LHCN-M2 (cell line): ENCODE data around the gene SHROOM2. TPM values are rescaled to one million over a fixed set of nuclear protein-coding genes. Genes with fewer than 3 reads are reported as not detected.
A peak's percentile ranks its signal among the peaks of the same experiment; 100 is the strongest.

Experiments used
- DNase-seq: peaks from one replicate; pipeline ENCODE4 v3.0.0-alpha.2; 2012; ENCODE audit warnings: low read depth
- total RNA-seq: library from RNA; depleted of rRNA; stranded (reverse); fragments of >200 nt; gene quantifications from 2 replicates; pipeline ENCODE4 v1.2.3, GENCODE V29; 2014

The SHROOM2 gene
- total RNA-seq, 1 experiment from 2014 or later: 5.1 TPM

DNA sequence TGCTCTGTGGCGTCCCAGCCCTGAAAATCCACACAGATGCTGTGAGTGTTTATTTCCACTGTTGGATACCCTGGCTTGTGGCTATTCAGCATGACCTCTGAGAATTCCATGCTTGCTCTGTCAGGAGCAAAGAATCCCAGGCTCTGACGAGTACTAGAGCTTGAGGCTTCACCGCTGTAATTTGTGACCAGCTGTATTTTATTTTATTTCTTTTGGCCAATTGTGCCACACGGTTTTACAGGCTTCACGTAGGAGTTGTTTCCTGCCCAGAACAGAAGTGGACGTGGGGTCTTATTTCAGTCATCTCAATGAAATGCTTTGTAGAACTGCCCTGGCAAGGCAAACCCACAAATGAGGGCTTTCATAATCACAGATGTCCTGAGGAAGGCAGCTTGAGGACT is 111.5 kb downstream of the SHROOM2 start:
- peak; percentile 84 for DNase-seq

DNA sequence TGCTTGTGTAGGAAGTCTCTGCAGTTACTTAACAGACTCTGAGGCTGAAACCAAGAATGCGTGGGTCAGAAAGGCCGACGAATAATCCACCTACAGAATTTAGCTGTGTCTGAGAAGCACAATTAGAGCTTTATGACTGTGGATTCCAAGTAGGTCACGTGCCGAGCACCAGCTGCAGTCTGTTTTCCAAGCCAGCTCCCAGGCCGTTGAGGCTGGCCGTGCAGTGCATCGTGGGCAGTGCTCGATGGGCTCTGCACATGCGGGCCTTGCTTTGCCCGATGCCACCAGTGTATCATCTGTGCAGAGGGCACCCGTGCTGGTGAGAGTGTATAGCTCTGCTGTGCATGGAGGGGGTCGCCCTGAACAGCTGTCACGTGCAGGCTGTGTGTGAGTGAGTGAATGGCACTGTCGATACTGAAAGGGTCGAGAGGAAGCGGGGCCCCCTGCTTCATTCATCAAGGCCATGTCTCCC is 113.4 kb downstream of the SHROOM2 start:
- peak; percentile 42 for DNase-seq

DNA sequence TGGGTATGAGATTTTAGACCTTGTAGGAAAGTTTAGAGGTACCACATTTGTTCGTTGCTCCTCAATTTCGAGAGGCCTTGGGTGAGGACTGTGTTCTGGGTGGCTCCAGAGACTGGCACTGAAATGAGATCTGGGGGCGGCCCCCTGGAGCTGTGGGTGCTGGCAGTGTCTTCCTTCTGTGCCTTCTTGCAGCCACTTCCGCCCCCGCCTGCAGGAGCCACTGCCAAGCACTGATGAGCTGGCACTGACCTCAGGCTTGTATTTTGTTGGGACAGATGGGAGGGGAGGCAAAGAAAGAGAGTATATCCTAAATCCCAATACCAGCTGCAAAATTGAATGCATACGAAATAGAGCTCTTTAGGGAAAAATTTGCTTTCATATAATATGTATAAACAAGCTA is 116.4 kb downstream of the SHROOM2 start:
- peak; percentile 71 for DNase-seq

DNA sequence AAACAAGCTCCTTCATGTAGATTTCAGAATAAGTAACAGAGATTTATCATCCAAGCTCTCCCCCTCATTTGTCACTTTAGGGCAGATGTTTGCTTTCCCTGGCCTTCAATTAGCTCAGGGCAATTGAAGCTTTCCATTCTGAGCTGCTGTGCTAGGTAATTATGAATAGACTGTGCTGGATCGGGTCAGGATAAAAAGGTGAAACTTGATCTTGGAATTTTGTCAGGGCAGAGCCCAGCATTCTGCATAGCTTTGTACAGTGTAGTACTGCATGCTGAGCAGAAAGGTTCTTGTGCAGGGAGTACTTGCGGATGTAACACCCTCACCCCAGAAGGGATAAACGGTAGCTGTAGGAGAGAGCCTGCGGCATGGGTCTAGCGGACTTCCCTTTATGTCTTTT is 116.9 kb downstream of the SHROOM2 start:
- peak; percentile 9 for DNase-seq

DNA sequence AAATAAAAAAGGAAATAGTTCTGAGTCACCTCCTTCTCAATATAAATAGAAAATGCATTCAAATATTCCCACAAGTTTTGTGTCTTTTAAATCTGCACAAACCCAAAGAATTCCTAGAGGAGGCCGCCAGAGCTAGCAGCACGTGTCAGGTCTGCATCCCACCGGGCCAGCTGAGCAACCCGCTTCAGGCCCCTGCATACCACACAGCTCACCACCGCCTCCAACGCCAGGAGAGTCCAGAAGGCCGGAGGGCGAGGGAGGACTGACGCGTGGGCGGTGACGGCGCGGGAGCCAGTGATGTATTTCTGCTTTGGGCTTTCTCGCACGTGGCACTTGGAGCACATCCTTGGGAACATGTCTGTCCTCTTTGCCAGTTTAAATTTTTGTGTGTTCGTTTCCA is 119.1 kb downstream of the SHROOM2 start:
- no peak for DNase-seq

DNA sequence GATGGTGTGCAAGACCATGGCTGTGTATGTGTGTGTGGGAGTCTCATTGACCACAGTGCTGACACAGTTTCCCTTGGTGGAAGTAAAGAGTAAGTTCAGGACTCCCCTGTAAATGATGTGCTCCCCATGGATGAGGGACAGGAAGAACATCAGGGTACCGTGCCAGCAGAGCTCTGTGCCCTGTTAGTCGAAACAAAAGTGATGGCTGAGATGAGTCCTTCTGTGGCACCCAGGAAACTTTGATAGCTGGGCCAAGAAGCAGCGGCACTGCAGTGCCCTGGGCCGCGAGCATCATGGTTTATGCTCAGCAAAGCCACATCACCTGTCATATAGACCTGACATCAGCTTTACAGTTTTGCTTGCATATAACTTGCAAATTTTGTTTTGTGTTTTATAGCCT is 119.5 kb downstream of the SHROOM2 start:
- no peak for DNase-seq

DNA sequence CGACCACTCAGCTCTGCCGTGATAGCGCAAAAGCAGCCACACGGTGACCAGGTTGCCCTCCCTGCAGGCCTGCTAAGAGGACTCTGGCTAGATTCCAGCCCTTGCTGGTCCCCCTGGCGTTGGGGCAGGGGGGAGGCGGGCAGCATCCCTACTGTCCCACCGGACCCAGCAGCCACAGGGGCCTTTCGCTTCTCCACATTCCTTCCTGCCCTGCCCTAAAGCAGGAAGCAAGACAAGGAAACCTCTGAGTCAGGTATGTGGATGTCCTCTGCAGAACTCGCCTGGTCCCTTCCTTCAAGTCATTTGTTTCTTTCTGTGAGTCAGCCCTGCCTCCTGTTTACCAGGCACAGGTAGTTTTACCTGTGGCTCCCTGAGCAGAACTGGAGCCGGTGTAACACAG is 120.7 kb downstream of the SHROOM2 start:
- DNase-seq: no peak

DNA sequence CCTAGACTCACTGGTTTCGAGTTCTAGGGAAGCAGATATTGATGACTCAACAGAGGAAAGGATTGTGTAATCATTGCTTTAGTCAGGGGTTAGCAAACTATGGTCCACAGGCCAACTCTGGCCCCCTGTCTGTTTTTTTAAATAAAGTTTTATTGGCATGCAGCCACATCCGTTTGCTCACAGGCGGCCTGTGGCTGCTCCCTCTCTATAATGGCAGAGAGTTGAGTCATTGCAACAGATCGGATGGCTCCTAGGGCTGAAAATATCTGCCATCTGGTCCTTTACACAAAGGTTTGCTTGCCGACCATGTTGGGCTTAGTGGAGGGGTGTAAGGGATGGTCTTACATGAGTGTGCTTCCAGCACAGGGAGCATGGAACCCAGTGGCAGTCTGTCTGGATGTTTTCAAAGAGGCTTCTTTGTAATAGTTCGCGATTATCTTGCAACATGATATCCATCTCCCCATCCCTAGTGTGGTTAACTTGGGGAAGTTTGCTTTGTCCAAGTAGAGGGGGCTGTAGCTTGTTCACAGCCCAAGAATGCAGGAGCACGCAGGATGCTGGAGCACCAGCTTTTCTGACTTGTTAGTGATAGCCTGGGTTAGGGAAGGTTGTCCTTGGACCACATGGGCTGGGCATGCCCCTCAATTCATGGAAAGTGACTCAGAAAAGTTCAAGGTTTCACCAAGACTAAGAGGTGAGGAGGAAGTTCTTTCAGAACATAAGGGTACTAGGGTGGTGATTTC is 121.6 kb downstream of the SHROOM2 start:
- DNase-seq: peak; percentile 69

DNA sequence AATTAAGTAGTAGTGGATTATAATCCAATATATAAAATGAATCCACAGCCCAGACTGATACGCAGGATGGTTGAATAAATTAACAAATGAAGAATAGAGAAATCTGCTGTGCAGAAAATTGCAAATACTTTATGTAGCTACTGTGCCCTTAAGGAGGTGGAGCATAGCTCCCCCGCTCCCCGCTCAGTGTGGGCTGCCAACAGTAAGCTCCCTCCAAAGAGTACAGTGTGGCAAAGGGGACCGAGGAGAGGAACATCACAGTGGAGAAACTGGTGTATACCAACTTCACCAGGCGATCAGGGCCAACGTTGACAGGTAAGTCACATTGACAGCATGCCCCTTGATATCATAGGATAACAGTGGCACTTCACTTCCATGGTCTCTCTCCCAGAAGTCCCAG is 123.0 kb downstream of the SHROOM2 start:
- DNase-seq: no peak

DNA sequence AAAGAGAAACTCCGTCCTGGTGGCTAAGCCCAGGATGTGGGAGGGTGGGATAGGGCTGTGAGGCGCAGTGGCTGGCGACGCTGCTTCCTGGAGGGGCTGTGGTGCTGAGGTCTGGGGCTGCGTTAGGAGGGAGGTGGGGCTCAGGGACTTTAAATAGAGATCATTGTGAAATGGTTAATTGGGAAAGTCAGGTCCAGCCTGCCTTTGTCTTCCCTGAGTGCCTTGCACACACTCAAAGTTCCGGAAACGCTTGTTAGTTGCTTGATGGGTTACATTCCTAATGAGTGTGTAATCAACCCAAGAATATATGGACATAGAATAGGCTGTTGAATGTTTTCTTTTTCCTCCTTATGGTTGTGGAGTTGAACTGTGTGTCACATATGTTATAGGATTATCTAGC is 125.3 kb downstream of the SHROOM2 start:
- DNase-seq: no peak

DNA sequence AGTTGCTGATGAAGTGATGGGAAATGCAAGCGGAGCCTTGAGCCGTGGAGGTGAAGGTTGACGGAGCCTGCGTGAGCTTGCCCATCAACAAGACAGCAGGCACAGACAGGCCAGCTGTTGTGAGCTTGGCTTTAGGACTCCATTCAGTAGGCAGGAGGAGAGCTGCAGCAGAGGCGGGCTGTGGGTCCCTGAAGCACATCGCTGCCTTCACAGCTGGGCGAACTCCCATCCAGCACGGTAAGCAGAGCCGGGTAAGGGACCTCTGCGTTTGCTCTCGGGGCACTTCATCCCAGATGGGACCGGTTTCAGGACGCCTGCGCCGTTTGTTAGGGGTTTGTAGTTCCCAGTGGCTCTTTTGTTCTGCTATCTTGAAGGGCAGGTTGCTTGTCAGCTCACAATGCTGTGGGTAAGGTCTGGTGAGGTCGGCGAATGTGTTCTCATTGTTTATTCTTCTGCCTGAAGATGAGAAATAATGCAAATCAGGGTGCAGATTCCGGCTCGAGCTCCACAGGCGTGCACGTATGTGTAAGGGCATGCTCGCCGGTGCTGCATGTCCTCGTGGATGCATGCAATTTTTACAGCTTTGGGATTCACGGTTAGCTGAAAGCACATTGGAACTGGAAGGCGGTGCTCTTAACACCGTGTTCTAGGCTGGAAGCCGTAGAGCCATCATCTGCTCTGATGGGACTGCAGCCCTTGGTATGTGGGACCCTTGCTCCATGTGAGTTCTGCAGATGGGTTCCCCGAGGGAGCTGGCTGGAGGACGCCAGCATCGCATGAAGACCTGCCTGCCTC is 126.3 kb downstream of the SHROOM2 start:
- DNase-seq: no peak

DNA sequence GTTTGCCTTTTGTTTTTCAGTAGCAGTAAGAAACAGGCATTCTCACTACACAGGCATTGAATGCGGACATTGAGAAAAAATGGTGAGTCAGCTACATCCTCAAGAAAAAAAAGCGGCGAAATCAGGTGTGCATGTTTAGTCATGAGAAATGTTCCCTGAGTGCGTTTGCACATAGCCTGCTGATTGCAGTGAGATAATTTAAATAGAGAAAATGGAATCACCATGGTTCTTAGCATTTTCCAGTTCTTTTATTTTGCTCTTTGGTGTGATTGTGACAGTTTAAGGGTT is 126.9 kb downstream of the SHROOM2 start:
- DNase-seq: no peak

DNA sequence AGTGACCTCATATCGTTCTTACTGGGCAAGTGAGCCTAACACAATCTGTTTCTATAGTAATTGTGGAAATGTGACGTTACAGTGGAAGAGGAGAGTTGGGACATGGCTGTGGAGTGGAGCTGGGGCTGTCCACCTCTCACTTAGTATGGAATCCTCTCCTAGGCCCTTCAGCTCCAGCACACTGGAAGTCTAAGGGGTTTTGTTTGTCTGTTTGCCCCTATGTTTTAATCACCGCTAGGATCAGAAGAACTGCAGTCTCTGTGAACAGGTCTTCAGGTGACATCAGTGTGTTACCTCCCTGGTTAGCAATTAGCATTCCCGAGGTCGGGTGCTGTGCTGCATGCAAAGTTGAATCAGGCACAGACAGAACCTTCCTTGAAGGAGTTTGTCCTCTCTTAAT is 131.6 kb downstream of the SHROOM2 start:
- no peak for DNase-seq

DNA sequence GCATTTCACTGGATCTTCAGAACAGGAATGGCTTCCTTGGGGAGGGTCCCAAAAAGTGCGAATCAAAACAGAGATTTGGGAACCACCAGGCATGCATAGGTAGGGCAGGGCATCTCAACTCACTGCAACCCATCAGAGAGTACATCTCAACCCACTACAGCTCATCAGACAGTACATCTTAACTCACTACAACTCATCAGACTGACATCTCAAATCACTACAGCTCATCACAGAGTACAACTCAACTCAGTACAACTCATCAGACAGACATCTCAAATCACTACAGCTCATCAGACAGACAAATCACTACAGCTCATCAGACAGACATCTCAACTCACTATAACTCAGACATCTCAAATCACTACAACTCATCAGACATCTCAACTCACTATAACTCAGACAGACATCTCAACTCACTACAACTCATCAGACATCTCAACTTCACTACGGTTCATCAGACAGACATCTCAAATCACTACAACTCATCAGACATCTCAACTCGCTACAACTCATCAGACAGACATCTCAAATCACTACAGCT is 133.5 kb downstream of the SHROOM2 start:
- no peak for DNase-seq

DNA sequence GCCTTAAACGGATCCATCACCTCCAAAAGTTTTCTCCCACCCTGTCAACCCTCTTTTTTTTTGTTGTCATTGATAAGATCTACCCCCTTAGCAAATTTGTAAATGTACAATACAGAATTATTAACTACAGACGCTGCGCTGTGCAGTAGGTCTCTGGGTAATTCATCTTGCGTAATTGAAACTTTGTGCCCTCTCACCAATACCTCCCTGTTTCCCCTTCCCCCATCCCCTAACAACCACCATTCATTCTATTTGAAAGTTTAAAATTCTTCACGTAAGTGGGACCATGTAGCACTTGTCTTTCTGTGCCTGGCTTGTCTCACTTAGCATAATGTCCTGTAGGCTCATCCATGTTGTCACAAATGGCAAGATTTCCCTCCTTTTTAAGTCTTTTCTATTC is 135.2 kb downstream of the SHROOM2 start:
- DNase-seq: no peak

DNA sequence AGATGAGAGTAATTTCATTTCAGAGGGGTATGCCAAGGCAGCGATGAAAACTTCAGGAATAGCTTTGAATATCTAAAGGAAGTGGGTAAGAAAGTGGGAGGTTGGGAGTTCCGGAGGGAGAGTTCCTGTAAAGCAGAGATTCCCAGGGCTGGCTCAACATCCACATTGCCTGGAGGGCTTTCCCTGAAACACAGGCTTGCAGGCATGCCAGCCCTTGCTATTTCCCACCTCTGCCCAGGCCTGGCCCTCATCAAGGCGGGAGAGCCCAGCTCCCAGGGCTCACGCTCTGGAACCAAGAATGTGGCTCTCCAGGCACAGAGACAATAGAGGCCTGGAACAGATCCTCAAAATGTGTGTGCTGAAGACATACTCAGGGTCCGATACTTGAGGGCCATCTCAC is 137.1 kb downstream of the SHROOM2 start:
- no peak for DNase-seq

DNA sequence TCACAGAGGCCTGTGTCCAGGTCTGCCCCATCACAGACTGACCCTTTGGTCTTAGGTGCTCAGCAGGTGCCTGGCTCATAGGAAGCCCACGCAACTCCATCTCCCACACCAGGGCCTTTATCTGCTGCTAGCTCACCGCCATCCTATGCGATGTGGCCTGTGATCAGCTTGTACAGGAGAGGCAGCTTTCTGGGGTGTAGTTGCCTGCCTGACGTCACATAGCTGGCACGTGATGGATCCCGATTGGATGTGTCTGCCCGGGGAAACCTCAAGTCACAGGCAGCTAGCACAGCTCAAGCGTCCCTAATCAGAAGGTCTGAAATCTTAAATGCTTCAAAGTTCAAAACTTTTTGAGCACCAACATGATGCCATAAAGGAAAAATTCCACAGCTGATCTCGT is 139.8 kb downstream of the SHROOM2 start:
- DNase-seq: no peak

DNA sequence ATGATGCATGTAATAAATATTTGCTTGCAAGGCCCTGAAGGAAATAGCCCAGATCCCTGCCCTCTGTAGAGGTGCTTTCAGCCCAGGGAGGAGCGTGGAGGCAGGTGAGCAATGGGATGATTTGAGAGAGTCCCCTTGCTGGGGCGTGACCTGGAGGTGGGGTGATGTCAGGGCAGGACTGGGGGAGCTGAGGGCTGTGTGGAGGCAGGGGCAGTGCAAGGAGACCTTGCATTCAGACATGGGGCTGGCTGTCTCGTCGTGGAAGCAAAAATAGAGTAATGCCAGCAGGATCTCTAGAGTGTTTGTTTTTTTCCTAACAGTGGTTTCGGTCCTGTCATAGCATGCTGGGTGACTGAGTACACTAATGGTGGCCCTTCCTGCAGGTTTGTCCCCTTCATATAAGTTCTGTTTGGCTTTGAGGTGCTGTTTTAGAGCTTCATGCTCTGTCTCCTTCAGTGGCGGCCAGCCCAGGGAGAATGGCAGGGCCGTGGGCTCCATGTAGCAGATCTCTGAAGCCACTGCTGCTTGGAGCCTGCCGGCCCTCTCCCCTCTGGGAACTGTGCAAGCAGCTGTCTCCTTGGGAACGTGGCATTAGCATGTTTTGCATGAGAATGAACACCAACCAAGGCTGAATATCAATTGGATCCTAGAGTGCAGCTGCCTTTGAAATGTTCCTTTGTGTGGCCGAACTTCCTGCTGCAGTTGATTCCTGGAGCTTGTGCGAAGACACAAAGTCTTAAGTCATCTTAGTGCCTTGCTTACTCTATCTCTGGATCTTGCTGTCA is 141.7 kb downstream of the SHROOM2 start:
- DNase-seq: peak; percentile 48

DNA sequence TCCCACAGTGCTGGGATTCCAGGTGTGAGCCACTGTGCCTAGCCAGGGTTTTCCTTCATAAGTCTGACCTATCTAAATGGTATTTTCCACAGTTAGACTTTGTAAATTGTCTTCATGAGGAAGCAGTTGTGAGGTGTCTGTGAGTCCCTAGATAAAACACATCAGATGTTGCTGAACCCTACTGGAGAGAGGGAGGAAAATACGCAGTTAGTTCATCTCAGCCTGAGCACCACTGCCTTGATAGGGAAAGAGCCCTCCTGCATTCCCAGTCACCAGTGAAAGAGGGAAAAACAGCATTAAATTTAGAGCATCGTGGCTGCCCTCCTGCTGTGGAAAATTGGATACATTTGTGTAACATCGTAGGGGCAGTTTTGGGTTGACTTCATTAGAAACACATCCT is 149.2 kb downstream of the SHROOM2 start:
- no peak for DNase-seq

DNA sequence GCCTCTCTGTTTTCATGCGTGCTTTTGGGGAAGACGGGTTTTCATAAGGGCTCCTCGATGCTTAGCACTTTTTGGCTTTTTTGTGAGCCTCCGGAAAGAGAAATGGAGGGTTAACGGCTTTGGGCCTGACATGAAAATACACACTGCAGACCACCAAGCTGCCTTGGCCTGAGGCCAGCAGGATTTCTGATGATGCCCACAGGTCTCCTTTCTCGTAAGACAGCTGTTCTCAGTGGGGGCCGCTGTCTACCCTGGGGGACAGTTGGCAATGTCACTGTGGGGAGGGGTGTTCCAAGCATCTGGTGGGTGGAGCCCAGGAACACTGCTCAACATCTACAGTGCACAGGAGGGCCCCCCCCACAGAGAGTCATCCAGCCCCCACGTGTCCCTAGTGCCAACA is 151.5 kb downstream of the SHROOM2 start:
- no peak for DNase-seq

DNA sequence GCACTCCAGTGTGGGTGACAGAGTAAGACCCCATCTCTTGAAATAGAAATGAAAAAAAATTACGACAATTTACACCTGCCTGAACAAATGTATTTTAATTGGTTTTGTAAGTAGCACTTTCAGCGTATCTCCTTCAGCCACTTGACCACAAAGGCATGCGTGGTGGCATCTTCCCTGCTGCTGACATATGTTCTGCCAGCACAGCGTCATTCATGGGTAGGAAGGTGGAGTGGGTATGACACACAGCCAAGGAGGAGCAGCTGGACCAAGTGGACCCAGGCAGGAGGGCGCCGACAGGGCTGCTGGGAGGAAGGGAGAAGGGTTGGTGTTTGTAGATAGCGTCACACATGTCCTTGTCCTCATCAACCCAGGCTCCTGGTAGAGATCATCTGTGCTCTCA is 152.3 kb downstream of the SHROOM2 start:
- no peak for DNase-seq

DNA sequence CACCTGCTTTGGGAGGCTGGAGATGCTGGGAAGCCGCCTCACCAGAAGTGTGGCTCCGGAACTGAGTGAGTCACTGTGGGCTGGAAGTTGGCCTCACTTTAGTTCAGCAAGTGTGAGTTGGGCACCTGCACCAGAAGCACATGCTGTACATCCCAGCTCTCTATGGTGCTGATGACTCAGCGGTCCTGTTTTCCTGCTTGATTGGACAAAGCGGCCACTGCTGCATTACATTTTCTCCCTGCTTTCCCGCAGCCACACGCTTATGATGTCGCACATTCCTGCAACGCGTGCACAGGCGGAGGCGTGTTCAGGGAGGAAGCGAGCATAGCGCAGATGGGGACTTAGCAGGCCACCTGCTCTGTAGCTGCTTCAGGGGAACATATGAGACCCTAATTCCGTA is 154.2 kb downstream of the SHROOM2 start:
- DNase-seq: peak; percentile 78
